Sigmoid colon (tissue), 3 donors: ENCODE results near the gene ARRDC2.

Source experiments
- CTCF ChIP-seq, 4 experiments: fragments of 450-650 bp in 3 of 4; fragments of 200-600 bp in 1 of 4; IDR thresholded peaks; one replicate each; pipeline ENCODE4 v1.5.1; 2016 to 2019; ENCODE audit warnings: antibody characterized with exemption in 4 of 4, mild to moderate bottlenecking in 3 of 4, moderate library complexity in 2 of 4
- POLR2A ChIP-seq, 2 donors: fragments of 450-650 bp; IDR thresholded peaks; one replicate each; pipeline ENCODE4 v1.6.1; 2016; ENCODE audit warnings: antibody characterized with exemption in 2 of 2, mild to moderate bottlenecking in 2 of 2, moderate library complexity in 2 of 2

DNA sequence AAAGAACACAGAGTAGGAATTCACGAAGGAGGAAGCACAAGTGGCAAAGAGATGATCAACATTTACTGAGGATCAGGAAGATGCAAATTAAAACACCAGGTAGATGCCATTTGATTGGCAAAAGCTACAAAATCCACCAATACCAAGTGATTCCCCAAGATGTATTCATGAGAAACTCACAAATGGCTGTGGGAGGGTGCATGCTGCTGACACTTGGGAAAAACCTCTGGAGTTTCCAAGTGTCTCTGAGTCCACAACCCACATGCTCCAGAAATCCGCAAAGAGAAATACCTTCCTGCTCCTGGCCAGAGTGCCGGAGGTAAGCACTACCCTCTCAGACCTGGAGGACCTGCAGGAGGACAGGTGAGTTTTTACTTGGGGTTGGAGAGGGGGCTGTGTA, 35.7 kb downstream of the ARRDC2 start:
- no peak for TF ChIP-seq CTCF (IDR thresholded peaks at IDR 0.05)
- no peak for TF ChIP-seq POLR2A (IDR thresholded peaks at IDR 0.05)
